Activated CD4-positive, CD25-positive, alpha-beta regulatory T cell (primary cell): ENCODE data around the gene DNAJB5.
A peak's percentile ranks its signal among the peaks of the same experiment; 100 is the strongest.
"Not testable (repeated sequence)": the region's sequence is repeated elsewhere in the genome, so short reads cannot be mapped to it uniquely, and the experiment has no call there.

ENCODE experiments used
- DNase-seq, 4 experiments: peaks; one replicate each; lab custom pipeline; 2025; lab: John Stamatoyannopoulos, UW

Gene DNAJB5

DNA sequence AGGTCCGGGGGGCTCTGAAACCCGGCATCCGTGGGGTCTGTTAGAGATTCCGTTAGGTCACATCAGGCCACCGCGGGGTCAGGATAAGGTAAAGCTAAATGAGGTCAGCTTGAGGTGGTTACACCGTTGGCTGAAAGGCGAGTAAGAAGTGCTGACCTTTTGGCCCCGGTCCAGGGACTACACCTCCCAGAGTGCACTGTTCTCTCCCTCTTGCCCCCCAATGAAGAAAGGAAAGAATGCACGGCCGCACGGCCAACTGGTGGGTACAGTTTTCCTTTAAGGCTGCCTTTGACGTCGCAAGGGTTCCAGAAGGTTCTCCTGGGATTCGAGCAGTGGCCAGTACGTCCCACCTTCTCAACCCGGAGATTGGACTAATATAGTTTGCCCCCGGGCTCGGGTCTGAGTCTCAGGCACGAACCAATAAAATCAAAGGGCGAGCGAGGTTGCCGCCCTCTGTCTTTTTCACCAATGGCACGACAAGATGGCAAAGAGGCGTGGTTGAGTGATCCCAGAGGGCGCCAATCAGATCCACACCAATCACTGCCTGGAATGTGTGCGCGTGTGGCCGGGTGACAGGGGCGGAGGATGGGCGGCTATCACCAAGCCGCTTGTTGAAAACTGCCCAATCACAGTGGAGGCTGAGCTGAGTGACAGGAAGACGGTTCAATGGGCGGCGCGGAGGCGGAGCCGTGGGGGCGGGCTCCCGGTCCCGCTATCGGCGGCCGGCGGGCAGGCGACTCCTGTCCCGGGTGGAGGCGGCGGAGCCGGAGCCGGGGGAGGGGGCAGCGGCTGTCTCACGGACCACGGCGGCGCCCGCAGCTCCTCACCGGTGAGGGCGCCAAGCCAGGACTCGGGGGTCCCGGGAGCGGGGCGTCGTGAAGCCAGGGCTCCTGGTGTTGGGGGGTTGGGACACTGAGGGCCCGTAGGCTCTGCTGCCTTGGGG is at the start of gene DNAJB5:
Gene DNAJB5 (plus strand): TSS at position 743 of the 943 bp plus-strand sequence. CDS start 886 bp downstream, outside the sequence.
- DNase-seq: peak; percentile 88 to 96 (median 92)

DNA sequence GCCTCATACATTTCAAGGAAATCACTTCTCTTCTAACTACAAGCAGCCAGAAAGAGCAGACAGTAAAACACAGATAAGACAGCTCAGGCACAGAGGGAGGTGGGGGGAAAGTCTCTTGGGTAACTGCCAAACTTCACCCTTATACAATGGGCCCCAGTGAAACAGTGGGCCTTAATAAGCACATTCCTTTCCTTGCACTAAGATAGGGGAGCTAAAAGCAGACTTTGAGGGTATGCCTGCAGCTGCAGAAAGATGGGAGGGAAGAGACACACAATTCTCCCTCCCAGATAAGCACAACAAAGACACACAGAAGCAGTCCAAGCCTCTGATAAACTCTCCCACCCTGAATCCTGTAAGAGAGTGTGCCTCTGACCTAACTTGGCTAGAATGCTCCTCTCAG is 49.6 kb upstream of the DNAJB5 start:
- not testable (repeated sequence) for DNase-seq

DNA sequence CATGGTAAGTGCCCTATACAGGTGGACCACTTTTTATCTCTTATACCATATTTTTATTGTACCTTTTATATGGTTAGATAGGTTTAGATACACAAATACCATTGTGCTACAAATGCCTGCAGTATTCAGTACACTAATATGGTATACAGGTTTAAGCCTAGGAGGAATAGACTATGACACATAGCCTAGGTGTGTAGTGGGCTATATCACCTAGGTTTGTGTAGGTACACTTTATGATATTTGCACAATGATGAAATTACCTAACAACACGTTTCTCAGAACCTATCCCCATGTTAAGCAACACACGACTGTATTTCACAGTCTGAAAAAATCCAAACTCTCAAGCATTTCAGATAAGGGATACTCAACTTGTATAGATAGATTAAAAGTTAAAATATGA is 41.1 kb upstream of the DNAJB5 start:
- no peak for DNase-seq

DNA sequence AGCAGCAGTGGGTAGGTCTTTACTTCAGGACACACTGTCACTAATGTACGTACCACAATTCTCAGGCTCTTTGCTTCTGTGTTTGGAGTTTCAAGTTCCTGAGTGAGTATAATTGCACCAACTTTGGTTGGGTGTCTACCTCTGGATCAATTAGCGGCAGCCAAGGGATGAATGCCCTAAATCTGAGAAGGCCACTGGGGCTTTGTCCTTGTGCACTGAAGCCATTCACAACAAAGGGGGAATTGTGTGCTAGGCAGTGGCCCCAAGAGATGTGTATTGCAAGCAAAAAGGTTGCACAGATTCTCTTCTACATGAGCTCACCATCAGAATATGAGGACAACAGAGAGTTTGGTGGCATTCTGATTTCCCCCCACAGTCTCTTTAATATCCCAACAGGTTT is 35.3 kb upstream of the DNAJB5 start:
- no peak for DNase-seq

DNA sequence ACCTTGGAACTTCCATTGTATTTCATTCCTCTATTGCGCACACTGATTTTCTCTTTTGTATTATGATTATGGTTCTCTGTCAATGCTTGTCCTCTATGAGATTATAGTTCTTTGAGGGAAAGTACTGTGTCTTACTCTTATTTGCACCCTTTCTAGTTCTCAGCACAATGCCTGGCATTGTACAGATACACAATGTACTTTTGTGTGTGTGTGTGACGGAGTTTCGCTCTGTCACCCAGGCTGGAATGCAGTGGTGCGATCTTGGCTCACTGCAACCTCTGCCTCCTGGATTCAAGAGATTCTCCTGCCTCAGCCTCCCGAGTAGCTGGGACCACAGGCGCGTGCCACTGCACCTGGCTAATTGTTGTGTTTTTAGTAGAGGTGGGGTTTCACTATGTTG is 33.5 kb upstream of the DNAJB5 start:
- not testable (repeated sequence) for DNase-seq

DNA sequence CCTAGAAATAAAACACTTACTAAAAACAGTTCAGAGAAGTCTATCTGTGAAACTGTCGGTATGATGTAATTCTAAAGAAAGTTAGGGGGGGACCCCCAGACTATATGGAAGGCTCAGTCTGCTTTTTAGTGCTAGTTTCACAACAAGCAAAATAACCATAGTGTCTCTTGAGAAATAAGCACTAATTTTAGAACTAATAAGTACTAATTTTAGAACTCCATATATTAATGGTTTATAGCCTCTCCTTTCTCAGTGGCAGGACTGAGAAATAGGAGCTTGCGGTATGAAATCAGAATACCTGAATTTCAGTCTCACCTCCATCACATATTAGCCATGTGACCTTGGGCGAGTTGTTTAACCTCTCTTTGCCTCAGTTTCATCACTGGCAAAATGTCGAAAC is 32.9 kb upstream of the DNAJB5 start:
- DNase-seq: no peak

- DNase-seq: no peak
Observed at GRCh38 chr9:34957492-34958410, 31.8 kb upstream of the DNAJB5 start, which contains the start of gene PHF24. TSS of gene PHF24 (plus strand) at chr9:34958285. CDS start at chr9:34971299, 13,014 bp downstream.

DNA sequence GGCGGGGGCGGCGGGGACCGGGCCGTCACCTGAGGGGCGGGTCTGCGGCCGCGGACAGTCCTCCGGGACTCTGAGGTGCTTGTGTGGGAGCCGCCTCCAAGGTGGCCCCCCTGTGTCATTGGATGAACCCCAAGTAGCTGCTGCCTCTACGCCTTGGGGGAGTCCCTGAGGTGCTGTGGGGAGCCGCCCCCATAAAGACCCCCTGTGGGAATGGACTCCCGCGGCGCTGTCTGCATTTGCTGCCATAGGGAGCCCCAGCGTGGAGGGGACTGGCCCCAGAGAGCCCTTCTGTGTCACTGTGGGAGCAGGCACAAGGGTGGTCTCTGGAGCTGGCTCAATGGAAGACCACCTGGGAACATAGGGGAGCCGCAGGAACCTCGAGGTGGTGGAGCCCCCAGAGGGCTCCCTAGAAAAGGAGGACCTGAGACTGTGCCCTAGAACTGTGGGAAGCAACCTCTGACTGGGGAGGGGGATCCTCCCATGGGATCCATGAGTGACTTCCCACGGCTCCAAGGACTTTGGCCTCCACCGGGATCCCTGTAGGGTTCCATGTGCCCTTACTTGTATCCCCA is 31.0 kb upstream of the DNAJB5 start:
- no peak for DNase-seq

- DNase-seq: no peak
Observed at GRCh38 chr9:34959461-34959860, 30.1 kb upstream of the DNAJB5 start.

DNA sequence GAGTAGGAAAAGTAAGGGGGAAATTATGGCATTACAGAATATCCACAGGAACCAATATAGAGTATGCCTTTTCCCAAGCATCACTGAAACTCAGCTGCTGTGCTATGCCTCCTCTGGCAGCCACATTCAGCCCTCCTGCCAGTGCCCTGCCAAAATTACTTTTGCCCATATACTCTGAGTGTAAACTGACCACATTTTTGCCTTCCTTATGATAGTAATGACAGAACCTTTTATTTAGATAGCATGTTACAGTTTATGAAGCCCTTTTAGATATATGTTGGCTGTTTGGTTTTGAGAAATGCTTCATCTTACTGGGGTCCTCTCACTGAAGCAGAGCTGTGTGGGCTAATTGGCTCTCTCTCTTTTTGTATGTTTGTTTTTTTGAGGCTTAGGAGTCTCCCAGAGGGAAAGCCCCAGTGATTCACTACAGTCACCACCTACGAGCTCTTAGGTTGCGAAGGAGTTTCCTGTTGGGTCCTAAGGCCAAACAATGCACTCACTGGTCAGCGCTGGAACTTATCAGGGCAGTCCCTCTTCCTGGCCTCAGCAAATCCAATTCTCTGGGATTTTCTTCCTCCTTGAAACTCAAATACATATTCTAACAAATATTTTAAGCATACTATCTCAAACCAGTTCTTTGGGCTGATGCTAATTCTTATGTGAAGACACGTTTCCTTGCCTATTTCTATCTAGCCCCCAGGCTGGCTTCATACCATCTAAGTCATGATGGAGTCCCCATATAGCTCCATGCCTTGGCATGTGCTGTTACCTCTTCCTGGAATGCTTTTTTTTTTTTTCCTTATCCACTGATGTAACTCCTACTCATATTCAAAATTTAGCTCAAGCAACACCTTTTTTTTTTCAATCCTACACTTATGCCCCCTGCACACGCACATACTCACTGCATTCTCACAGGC is 27.7 kb upstream of the DNAJB5 start:
- DNase-seq: no peak

DNA sequence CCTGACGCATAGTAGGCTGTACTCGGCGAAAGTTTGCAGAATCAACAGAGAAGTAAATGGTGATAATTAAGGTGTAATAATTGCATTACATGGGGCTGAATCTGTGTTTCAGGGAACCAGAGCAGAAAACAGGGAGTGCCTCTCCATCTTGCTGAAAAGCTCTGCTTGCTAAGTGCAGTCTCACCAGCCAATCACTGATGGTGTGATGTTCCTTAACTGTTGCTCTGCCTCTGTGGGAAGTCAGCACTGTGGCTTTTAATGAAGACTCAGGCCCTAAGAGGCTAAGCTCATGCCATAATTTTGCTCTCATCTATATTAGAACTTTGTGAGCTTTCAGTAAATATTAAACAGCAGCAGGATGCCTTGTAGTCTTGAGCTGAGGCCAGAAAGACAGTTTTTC is 27.0 kb upstream of the DNAJB5 start:
- no peak for DNase-seq

- DNase-seq: no peak
Observed at GRCh38 chr9:34963552-34963951, 26.0 kb upstream of the DNAJB5 start.

GRCh38 chr9:34964458-34964857 is 25.1 kb upstream of the DNAJB5 start:
- no peak for DNase-seq

DNA sequence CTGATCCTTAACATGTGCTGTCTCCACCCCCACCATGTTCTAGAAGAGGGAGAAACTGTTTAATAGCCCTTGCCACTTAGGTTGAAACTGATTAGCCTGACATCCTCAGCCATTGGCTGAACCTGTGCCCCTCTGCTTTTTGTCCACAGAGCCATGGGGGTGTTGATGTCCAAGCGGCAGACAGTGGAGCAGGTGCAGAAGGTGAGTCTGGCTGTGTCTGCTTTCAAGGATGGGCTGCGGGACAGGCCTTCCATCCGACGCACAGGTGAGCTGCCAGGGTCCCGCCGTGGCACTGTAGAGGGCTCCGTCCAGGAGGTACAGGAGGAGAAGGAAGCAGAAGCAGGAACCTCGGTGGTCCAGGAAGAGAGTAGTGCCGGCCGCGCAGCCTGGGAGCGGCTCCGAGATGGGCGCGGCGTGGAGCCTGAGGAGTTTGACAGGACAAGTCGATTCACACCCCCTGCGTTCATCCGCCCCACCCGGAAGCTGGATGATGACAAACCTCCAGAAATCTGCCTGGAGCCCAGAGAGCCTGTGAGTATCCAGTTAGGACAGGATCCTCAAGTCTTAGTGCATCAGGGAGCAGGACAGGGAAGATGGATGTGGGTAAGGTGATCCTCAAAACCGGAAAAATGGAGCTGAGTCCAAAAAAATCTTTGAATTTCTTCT is 18.3 kb upstream of the DNAJB5 start:
- DNase-seq: no peak

GRCh38 chr9:34974664-34975063 is 14.9 kb upstream of the DNAJB5 start:
- no peak for DNase-seq

DNA sequence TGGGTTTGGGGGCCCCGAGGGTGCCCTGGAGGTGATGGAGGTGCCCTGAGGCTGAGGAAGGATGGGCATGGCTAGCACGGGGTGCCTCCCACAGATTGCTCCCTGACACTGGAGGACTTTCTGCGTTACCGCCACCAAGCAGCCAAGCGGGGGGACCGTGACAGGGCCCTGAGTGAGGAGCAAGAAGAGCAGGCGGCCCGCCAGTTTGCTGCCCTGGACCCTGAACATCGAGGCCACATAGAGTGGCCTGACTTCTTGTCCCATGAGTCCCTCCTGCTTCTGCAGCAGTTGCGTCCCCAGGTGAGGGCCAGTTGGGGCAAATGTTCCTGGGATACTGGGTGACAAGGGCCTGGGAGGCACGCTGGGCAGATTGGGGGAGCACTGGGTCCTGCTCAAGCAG is 13.1 kb upstream of the DNAJB5 start:
- DNase-seq: no peak

DNA sequence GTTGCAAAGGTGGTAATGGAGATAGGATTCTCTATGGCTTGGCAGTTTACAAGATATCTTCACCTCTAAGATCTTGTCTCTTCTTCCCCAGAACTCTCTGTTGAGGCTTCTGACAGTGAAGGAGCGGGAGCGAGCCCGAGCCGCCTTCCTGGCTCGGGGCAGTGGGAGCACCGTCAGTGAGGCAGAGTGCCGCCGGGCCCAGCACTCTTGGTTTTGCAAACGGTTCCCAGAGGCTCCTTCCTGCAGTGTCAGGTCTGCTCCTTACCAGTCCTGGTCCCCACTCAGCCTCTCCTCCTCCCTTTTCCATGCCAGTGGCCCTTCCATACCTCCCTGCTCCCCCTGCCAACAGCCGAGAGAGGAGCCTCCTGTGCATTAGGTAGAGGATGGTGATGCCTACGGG is 12.6 kb upstream of the DNAJB5 start:
- DNase-seq: no peak

- no peak for DNase-seq
Observed at GRCh38 chr9:34980181-34980761, 9.3 kb upstream of the DNAJB5 start.

- DNase-seq: no peak
Observed at GRCh38 chr9:34982361-34982760, 7.2 kb upstream of the DNAJB5 start.

- DNase-seq: no peak
Observed at GRCh38 chr9:34983209-34983608, 6.3 kb upstream of the DNAJB5 start.
